Activated T-cell treated with anti-CD3 and anti-CD28 coated beads, Interleukin-2, amount 50 U/mL, for 48 hours (primary cell): ENCODE results near the gene DBX1.

ENCODE experiments used
- DNase-seq, 2 experiments: peaks; one replicate each; pipeline ENCODE4 v3.0.0-alpha.2; 2020

Gene DBX1

GRCh38 chr11:20120134-20120925, 39.9 kb downstream of the DBX1 start:
- DNase-seq, result no peak

GRCh38 chr11:20119315-20119714, 41.0 kb downstream of the DBX1 start:
- no peak for DNase-seq

- DNase-seq, result no peak
These were observed 42.1 kb downstream of the DBX1 start for GRCh38 chr11:20118209-20118608.

GRCh38 chr11:20117291-20117690, 43.0 kb downstream of the DBX1 start:
- DNase-seq, result no peak

- DNase-seq, result no peak
These were observed 43.5 kb downstream of the DBX1 start for GRCh38 chr11:20116825-20117224.

GRCh38 chr11:20114588-20114987, 45.7 kb downstream of the DBX1 start:
- DNase-seq, result no peak

- DNase-seq, result no peak
These were observed 47.2 kb downstream of the DBX1 start for GRCh38 chr11:20113149-20113438.

- peak in 1 of 2 experiments; percentile 40 for DNase-seq
These were observed 47.8 kb downstream of the DBX1 start for GRCh38 chr11:20112291-20113148.

GRCh38 chr11:20111871-20112270, 48.4 kb downstream of the DBX1 start:
- DNase-seq, result no peak

- peak; percentile 60 to 71 for DNase-seq
These were observed 49.2 kb downstream of the DBX1 start for GRCh38 chr11:20110908-20111669.

- DNase-seq, result no peak
These were observed 50.4 kb downstream of the DBX1 start for GRCh38 chr11:20109731-20110445.
